Upper lobe of left lung (tissue), 4 donors: ENCODE measurements around the gene CNTFR.

Source experiments
- EP300 ChIP-seq, 4 donors: sonication (generic); formaldehyde crosslinking; IDR thresholded peaks; one replicate each; pipeline ENCODE4 v1.5.1; 2017; ENCODE audit warnings: antibody characterized with exemption in 4 of 4, control low read depth in 2 of 4
- POLR2A ChIP-seq, 4 donors: fragments of 450-650 bp; IDR thresholded peaks; one replicate each; pipeline ENCODE4 v1.5.1; 2016 to 2017; ENCODE audit warnings: antibody characterized with exemption in 4 of 4, mild to moderate bottlenecking in 2 of 4
- POLR2AphosphoS5 ChIP-seq, 2 donors: sonication (generic); formaldehyde crosslinking; IDR thresholded peaks; one replicate each; pipeline ENCODE4 v1.5.1; 2017; ENCODE audit warnings: antibody characterized with exemption in 2 of 2
- TF ChIP-seq, protein P1 (sequence below), 6 experiments: fragments of 450-650 bp in 4 of 6; fragments of 200-600 bp in 2 of 6; sonication (generic) in 2 of 6; IDR thresholded peaks; one replicate each; pipeline ENCODE4 v1.5.1; 2016 to 2019; ENCODE audit warnings: antibody characterized with exemption in 6 of 6

DNA sequence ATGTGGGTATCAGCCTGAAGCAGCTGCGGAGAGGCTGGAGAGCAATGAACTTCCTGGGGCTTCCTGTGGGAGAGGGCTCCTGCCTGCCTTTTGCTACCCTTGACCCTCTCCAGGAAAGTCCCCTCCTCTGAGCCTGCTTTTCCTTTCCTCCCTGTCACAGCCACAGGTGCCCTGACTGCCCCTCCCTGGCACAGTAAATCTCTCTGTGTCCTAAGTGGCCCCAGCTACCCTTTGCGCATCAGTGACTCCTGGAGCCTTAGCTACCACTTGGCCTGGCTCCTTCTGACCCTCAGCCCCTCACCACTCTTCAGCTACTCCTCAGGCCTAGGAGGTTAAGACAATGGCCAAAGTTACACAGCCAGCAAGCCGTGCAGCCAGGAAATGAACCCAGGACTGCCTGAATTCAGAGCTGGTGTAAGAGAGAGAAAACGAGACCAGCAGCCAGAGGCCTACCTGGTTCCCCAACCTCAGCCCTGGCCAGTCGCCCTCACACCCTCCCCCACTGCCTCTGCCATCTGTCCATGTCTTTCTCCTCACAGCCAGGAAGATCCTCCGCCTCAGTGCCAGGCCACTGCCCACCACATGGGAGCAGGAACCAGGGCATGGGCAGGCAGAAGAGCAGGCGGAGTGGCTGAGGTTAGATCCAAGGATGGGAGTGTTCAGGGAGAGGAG, 18.6 kb downstream of the CNTFR start:
- TF ChIP-seq, protein P1, sequence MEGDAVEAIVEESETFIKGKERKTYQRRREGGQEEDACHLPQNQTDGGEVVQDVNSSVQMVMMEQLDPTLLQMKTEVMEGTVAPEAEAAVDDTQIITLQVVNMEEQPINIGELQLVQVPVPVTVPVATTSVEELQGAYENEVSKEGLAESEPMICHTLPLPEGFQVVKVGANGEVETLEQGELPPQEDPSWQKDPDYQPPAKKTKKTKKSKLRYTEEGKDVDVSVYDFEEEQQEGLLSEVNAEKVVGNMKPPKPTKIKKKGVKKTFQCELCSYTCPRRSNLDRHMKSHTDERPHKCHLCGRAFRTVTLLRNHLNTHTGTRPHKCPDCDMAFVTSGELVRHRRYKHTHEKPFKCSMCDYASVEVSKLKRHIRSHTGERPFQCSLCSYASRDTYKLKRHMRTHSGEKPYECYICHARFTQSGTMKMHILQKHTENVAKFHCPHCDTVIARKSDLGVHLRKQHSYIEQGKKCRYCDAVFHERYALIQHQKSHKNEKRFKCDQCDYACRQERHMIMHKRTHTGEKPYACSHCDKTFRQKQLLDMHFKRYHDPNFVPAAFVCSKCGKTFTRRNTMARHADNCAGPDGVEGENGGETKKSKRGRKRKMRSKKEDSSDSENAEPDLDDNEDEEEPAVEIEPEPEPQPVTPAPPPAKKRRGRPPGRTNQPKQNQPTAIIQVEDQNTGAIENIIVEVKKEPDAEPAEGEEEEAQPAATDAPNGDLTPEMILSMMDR (IDR thresholded peaks at IDR 0.05) = no peak
- TF ChIP-seq POLR2A (IDR thresholded peaks at IDR 0.05) (no peak), EP300 (IDR thresholded peaks at IDR 0.05) (no peak), POLR2AphosphoS5 (IDR thresholded peaks at IDR 0.05) (no peak)
